ENCODE measurements around the gene CGRRF1. TPM values are rescaled to one million over a fixed set of nuclear protein-coding genes. Genes with fewer than 3 reads are reported as not detected.

The CGRRF1 gene
- total and polyA plus RNA-seq, 2 of the 13 experiments (the other 11 are each of a cell fraction or from before 2014, with no cell fraction given) = 16.8 to 18.2 TPM

DNA sequence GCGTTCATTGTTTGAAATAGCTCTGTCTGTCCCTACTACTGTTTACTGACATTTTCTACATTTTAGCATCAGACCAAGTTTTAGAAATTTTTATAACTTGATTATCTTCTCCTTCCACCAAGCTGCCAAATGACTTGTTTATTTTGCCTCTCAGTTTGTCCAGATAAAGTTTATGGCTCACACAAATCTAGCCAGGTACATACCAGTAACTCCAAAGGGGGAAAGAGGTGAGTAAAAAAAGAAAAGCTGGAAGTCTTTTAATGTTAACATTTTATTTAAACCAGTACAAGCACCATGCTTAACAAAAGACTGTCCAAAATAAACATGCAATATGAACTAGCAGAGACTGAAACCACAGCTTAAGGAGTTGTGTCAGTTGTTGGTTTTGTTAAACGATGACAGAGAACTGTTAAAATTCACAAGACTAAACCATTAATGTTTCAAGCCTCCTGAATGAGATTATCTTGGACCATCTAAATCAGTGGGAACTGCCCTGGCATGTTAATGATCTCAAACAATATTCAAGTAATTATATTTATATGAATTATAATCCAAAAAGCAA lies 35.4 kb upstream of the CGRRF1 start:
- intact Hi-C loops (cut with micrococcal nuclease; ENCODE audit: unreplicated experiment) (no loop called here), in situ Hi-C loops (cut with HindIII; ENCODE audit: extremely low pct_ligation_motif_present, low pct_unique_long_range_greater_than_20kb) (no loop called here)
- H3K9me3 ChIP-seq (ENCODE audit: low read length) = no peaks in the 10 kb centered on the region
- POLR2A ChIA-PET = no interaction called here
- no peak overlapping the region for H3K27ac ChIP-seq (ENCODE audit: extremely low read length, insufficient read depth, low read length)
- H2AFZ ChIP-seq (ENCODE audit: low read length) = no peak overlapping the region
- no peak overlapping the region for H3K4me2 ChIP-seq (ENCODE audit: low read depth, low read length)
- CTCF ChIA-PET (ENCODE audit: low intra/inter-chr PET ratio, low total read pairs) = no interaction called here
- ATAC-seq (no peak), DNase-seq (ENCODE audit: low spot score) (no peak), FAIRE-seq (peak; percentile 43)
- no peaks in the 10 kb centered on the region for H3K27me3 ChIP-seq (ENCODE audit: control insufficient read depth in 1 of 2, insufficient read depth in 2 of 2, low read length in 2 of 2)
- H3K4me1 ChIP-seq (ENCODE audit: insufficient read depth, low read length) = 0 out of 2 replicates have a peak, but pooled peaks cover 14% of the 10 kb centered on the region
- H4K20me1 ChIP-seq (ENCODE audit: insufficient read depth, low read length) = no peaks in the 10 kb centered on the region
- WGBS (ENCODE audit: low lambda C conversion rate) = 96% methylated on average over 2 of the region's 2 CpGs
- H3K79me2 ChIP-seq (ENCODE audit: insufficient read depth, low read length) = no peaks in the 10 kb centered on the region
- H3K9ac ChIP-seq (ENCODE audit: insufficient read depth, low read depth, low read length) = no peak overlapping the region
- TF ChIP-seq, protein P1, sequence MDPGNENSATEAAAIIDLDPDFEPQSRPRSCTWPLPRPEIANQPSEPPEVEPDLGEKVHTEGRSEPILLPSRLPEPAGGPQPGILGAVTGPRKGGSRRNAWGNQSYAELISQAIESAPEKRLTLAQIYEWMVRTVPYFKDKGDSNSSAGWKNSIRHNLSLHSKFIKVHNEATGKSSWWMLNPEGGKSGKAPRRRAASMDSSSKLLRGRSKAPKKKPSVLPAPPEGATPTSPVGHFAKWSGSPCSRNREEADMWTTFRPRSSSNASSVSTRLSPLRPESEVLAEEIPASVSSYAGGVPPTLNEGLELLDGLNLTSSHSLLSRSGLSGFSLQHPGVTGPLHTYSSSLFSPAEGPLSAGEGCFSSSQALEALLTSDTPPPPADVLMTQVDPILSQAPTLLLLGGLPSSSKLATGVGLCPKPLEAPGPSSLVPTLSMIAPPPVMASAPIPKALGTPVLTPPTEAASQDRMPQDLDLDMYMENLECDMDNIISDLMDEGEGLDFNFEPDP (CRISPR knock-in tag; conservative IDR thresholded peaks at IDR 0.05) = no peak
- TF ChIP-seq ARNT (IDR thresholded peaks at IDR 0.05) (no peak), FOXO1 (CRISPR knock-in tag; IDR thresholded peaks at IDR 0.05) (no peak), ZBTB3 (CRISPR knock-in tag; IDR thresholded peaks at IDR 0.05; ENCODE audit: borderline replicate concordance, low read depth) (no peak), KLF15 (CRISPR knock-in tag; IDR thresholded peaks at IDR 0.05; ENCODE audit: borderline replicate concordance) (no peak), SCMH1 (CRISPR knock-in tag; IDR thresholded peaks at IDR 0.05; ENCODE audit: borderline replicate concordance) (no peak), JDP2 (CRISPR knock-in tag; IDR thresholded peaks at IDR 0.05; ENCODE audit: borderline replicate concordance) (no peak), ZNF383 (CRISPR knock-in tag; IDR thresholded peaks at IDR 0.05; ENCODE audit: borderline replicate concordance) (no peak), KDM2A (CRISPR knock-in tag; IDR thresholded peaks at IDR 0.05; ENCODE audit: borderline replicate concordance, low read depth) (no peak)
- TF ChIP-seq, protein P2, sequence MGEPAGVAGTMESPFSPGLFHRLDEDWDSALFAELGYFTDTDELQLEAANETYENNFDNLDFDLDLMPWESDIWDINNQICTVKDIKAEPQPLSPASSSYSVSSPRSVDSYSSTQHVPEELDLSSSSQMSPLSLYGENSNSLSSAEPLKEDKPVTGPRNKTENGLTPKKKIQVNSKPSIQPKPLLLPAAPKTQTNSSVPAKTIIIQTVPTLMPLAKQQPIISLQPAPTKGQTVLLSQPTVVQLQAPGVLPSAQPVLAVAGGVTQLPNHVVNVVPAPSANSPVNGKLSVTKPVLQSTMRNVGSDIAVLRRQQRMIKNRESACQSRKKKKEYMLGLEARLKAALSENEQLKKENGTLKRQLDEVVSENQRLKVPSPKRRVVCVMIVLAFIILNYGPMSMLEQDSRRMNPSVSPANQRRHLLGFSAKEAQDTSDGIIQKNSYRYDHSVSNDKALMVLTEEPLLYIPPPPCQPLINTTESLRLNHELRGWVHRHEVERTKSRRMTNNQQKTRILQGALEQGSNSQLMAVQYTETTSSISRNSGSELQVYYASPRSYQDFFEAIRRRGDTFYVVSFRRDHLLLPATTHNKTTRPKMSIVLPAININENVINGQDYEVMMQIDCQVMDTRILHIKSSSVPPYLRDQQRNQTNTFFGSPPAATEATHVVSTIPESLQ (CRISPR knock-in tag; conservative IDR thresholded peaks at IDR 0.05) = no peak
- TF ChIP-seq, protein P3, sequence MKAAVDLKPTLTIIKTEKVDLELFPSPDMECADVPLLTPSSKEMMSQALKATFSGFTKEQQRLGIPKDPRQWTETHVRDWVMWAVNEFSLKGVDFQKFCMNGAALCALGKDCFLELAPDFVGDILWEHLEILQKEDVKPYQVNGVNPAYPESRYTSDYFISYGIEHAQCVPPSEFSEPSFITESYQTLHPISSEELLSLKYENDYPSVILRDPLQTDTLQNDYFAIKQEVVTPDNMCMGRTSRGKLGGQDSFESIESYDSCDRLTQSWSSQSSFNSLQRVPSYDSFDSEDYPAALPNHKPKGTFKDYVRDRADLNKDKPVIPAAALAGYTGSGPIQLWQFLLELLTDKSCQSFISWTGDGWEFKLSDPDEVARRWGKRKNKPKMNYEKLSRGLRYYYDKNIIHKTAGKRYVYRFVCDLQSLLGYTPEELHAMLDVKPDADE (CRISPR knock-in tag; IDR thresholded peaks at IDR 0.05) = no peak
- TF ChIP-seq, protein P4, sequence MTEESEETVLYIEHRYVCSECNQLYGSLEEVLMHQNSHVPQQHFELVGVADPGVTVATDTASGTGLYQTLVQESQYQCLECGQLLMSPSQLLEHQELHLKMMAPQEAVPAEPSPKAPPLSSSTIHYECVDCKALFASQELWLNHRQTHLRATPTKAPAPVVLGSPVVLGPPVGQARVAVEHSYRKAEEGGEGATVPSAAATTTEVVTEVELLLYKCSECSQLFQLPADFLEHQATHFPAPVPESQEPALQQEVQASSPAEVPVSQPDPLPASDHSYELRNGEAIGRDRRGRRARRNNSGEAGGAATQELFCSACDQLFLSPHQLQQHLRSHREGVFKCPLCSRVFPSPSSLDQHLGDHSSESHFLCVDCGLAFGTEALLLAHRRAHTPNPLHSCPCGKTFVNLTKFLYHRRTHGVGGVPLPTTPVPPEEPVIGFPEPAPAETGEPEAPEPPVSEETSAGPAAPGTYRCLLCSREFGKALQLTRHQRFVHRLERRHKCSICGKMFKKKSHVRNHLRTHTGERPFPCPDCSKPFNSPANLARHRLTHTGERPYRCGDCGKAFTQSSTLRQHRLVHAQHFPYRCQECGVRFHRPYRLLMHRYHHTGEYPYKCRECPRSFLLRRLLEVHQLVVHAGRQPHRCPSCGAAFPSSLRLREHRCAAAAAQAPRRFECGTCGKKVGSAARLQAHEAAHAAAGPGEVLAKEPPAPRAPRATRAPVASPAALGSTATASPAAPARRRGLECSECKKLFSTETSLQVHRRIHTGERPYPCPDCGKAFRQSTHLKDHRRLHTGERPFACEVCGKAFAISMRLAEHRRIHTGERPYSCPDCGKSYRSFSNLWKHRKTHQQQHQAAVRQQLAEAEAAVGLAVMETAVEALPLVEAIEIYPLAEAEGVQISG (CRISPR knock-in tag; IDR thresholded peaks at IDR 0.05) = no peak
- TF ChIP-seq, protein P5, sequence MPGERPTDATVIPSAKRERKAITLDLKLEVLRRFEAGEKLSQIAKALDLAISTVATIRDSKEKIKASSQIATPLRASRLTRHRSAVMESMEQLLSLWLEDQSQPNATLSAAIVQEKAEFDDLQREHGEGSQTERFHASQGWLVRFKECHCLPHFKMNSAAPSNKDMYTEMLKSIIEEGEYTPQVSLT (CRISPR knock-in tag; IDR thresholded peaks at IDR 0.05; ENCODE audit: borderline replicate concordance, low read depth) = no peak
- TF ChIP-seq, protein P6, sequence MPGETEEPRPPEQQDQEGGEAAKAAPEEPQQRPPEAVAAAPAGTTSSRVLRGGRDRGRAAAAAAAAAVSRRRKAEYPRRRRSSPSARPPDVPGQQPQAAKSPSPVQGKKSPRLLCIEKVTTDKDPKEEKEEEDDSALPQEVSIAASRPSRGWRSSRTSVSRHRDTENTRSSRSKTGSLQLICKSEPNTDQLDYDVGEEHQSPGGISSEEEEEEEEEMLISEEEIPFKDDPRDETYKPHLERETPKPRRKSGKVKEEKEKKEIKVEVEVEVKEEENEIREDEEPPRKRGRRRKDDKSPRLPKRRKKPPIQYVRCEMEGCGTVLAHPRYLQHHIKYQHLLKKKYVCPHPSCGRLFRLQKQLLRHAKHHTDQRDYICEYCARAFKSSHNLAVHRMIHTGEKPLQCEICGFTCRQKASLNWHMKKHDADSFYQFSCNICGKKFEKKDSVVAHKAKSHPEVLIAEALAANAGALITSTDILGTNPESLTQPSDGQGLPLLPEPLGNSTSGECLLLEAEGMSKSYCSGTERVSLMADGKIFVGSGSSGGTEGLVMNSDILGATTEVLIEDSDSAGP (CRISPR knock-in tag; IDR thresholded peaks at IDR 0.05; ENCODE audit: borderline replicate concordance) = no peak
- no TSS peak for BruUV-seq (replicated peaks)
- H3K36me3 ChIP-seq (replicated peaks in 1 of 2; ENCODE audit: control insufficient read depth in 1 of 2, insufficient read depth in 2 of 2, low read length in 2 of 2) = peaks cover 3 to 19% of the 10 kb centered on the region in 2 experiments; a peak in 4 of 5 replicates
- no peak overlapping the region for H3K4me3 ChIP-seq (replicated peaks in 1 of 3; ENCODE audit: insufficient read depth in 1 of 3, low read depth in 2 of 3, low read length in 3 of 3)

All from HepG2 (cell line).